ENCODE measurements around the gene GPRC5D. TPM values are rescaled to one million over a fixed set of nuclear protein-coding genes. Genes with fewer than 3 reads are reported as not detected.

The GPRC5D gene
- total RNA-seq, 4 donors from 2014 or later = 2.2 to 97.6 (median 13.4) TPM; not detected in 1

DNA sequence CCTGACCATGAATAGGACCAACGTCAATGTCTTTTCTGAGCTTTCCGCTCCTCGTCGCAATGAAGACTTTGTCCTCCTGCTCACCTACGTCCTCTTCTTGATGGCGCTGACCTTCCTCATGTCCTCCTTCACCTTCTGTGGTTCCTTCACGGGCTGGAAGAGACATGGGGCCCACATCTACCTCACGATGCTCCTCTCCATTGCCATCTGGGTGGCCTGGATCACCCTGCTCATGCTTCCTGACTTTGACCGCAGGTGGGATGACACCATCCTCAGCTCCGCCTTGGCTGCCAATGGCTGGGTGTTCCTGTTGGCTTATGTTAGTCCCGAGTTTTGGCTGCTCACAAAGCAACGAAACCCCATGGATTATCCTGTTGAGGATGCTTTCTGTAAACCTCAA is 43.3 kb downstream of the GPRC5D start:
- Histone ChIP-seq H3K9me3 (no peaks in the 10 kb centered on the region), H3K4me1 (no peaks in the 10 kb centered on the region), H3K4me3 (no peak overlapping the region), H3K27ac (no peak overlapping the region), H3K27me3 (no peaks in the 10 kb centered on the region), H3K36me3 (no peaks in the 10 kb centered on the region)
- WGBS = 94% methylated on average over 12 of the region's 12 CpGs
- DNase-seq (ENCODE audit: low spot score in 2 of 2) = peak in 1 of 2 donors; percentile 41
- TF ChIP-seq CTCF (IDR thresholded peaks at IDR 0.05) (no peak), POLR2A (IDR thresholded peaks at IDR 0.05) (no peak)

- H3K27ac ChIP-seq = no peak overlapping the region
- WGBS = 85% methylated on average over 14 of the region's 14 CpGs
- no peak for TF ChIP-seq CTCF (IDR thresholded peaks at IDR 0.05)
- TF ChIP-seq POLR2AphosphoS5 (IDR thresholded peaks at IDR 0.05) = no peak
- TF ChIP-seq POLR2A (IDR thresholded peaks at IDR 0.05) = no peak
- no peak for TF ChIP-seq EP300 (IDR thresholded peaks at IDR 0.05)
- no peaks in the 10 kb centered on the region for H3K36me3 ChIP-seq
- DNase-seq (ENCODE audit: low spot score in 2 of 2) = peak in 1 of 2 donors; percentile 27
- H3K4me3 ChIP-seq = no peak overlapping the region
- no peaks in the 10 kb centered on the region for H3K27me3 ChIP-seq
- no peaks in the 10 kb centered on the region for H3K9me3 ChIP-seq
- no peaks in the 10 kb centered on the region for H3K4me1 ChIP-seq
Measured at GRCh38 chr12:12908252-12908651, 43.7 kb downstream of the GPRC5D start.

- Histone ChIP-seq H3K4me1 (peaks cover 1% of the 10 kb centered on the region), H3K27ac (no peak overlapping the region), H3K36me3 (no peaks in the 10 kb centered on the region), H3K27me3 (no peaks in the 10 kb centered on the region), H3K9me3 (no peaks in the 10 kb centered on the region), H3K4me3 (no peak overlapping the region)
- DNase-seq (ENCODE audit: low spot score in 2 of 2) = no peak
- no peak for TF ChIP-seq EP300 (IDR thresholded peaks at IDR 0.05)
- TF ChIP-seq POLR2AphosphoS5 (IDR thresholded peaks at IDR 0.05) = no peak
- no peak for TF ChIP-seq CTCF (IDR thresholded peaks at IDR 0.05)
- TF ChIP-seq POLR2A (IDR thresholded peaks at IDR 0.05) = no peak
- 96% methylated on average over 5 of the region's 5 CpGs for WGBS
Measured at GRCh38 chr12:12907552-12907951, 44.4 kb downstream of the GPRC5D start.

- Histone ChIP-seq H3K27me3 (no peaks in the 10 kb centered on the region), H3K4me3 (no peak overlapping the region), H3K36me3 (no peaks in the 10 kb centered on the region), H3K9me3 (no peaks in the 10 kb centered on the region), H3K4me1 (peaks cover 31% of the 10 kb centered on the region), H3K27ac (no peak overlapping the region)
- DNase-seq (ENCODE audit: low spot score in 2 of 2) = no peak
- WGBS = 71% methylated on average over 14 of the region's 14 CpGs
- TF ChIP-seq POLR2AphosphoS5 (IDR thresholded peaks at IDR 0.05) (no peak), CTCF (IDR thresholded peaks at IDR 0.05) (no peak), EP300 (IDR thresholded peaks at IDR 0.05) (no peak), POLR2A (IDR thresholded peaks at IDR 0.05) (no peak)
Measured at GRCh38 chr12:12903642-12904609, 48.0 kb downstream of the GPRC5D start.

- H3K36me3 ChIP-seq = no peaks in the 10 kb centered on the region
- H3K4me1 ChIP-seq = peaks cover 31% of the 10 kb centered on the region
- TF ChIP-seq CTCF (IDR thresholded peaks at IDR 0.05) = no peak
- no peak for TF ChIP-seq EP300 (IDR thresholded peaks at IDR 0.05)
- no peak for TF ChIP-seq POLR2AphosphoS5 (IDR thresholded peaks at IDR 0.05)
- no peak for TF ChIP-seq POLR2A (IDR thresholded peaks at IDR 0.05)
- H3K9me3 ChIP-seq = no peaks in the 10 kb centered on the region
- no peak for DNase-seq (ENCODE audit: low spot score in 2 of 2)
- H3K27ac ChIP-seq = peak overlapping the region; percentile 86
- H3K4me3 ChIP-seq = no peak overlapping the region
- no peaks in the 10 kb centered on the region for H3K27me3 ChIP-seq
Measured at GRCh38 chr12:12902036-12902435, 49.9 kb downstream of the GPRC5D start.
